IMR-90 (cell line): ENCODE measurements around the gene AFG3L2. TPM values are rescaled to one million over a fixed set of nuclear protein-coding genes. Genes with fewer than 3 reads are reported as not detected.
A peak's percentile ranks its signal among the peaks of the same experiment; 100 is the strongest.

ENCODE experiments used
- ATAC-seq: fragments of 200-7000 bp; cut with Tn5 transposase; 2 replicates; pipeline ENCODE4 v1.9.1; 2020; ENCODE audit warnings: low read depth, mild to moderate bottlenecking, moderate library complexity
- BruUV-seq: library from RNA; stranded (reverse); fragments of 400-500 nt; replicated peaks from 2 replicates; lab custom pipeline; 2021; lab: Mats Ljungman, UMichigan
- CTCF ChIA-PET: fragments of 300-600 bp; formaldehyde crosslinking; extraction: SDS; loops from one replicate; lab custom pipeline; 2021; ENCODE audit warnings: antibody characterized with exemption; lab: Yijun Ruan, JAX
- POLR2A ChIA-PET: fragments of 300-600 bp; sonication (Branson Sonifier 250); formaldehyde crosslinking; loops from one replicate; lab custom pipeline; 2022; ENCODE audit warnings: antibody characterized with exemption; ENCODE audit not compliant: unreplicated experiment; lab: Charles Lee
- DNase-seq: peaks from one replicate; pipeline ENCODE4 v3.0.0; 2013
- H2AFZ ChIP-seq: replicated peaks from 2 replicates; pipeline ENCODE3; 2013; ENCODE audit warnings: low read length, mild to moderate bottlenecking; ENCODE audit not compliant: poor library complexity
- H2AK5ac ChIP-seq: 2 replicates; pipeline ENCODE4 v1.6.1; 2013; ENCODE audit warnings: low read depth, low read length, inconsistent platforms
- H2AK9ac ChIP-seq: replicated peaks from 2 replicates; pipeline ENCODE3; 2013; ENCODE audit warnings: mild to moderate bottlenecking, low read depth, low read length, moderate library complexity; ENCODE audit not compliant: poor library complexity
- H2BK120ac ChIP-seq: 2 replicates; pipeline ENCODE4 v1.6.1; 2013; ENCODE audit warnings: low read depth, low read length, inconsistent platforms
- H2BK15ac ChIP-seq: 3 replicates; pipeline ENCODE4 v1.6.1; 2013; ENCODE audit warnings: low read depth, low read length, inconsistent platforms
- H2BK20ac ChIP-seq: 2 replicates; pipeline ENCODE4 v1.6.1; 2013; ENCODE audit warnings: low read depth, mild to moderate bottlenecking, inconsistent platforms, low read length, moderate library complexity
- H2BK5ac ChIP-seq: 2 replicates; pipeline ENCODE4 v1.6.1; 2013; ENCODE audit warnings: mild to moderate bottlenecking, low read depth, low read length, inconsistent platforms; ENCODE audit not compliant: poor library complexity, severe bottlenecking
- H3K14ac ChIP-seq: replicated peaks from 2 replicates; pipeline ENCODE4 v1.6.1; 2013; ENCODE audit warnings: low read depth, low read length, inconsistent platforms
- H3K18ac ChIP-seq: 2 replicates; pipeline ENCODE4 v1.6.1; 2013; ENCODE audit warnings: low read depth, low read length, control low read depth
- H3K23ac ChIP-seq: 2 replicates; pipeline ENCODE4 v1.6.1; 2013; ENCODE audit warnings: low read depth, low read length, inconsistent platforms
- H3K27ac ChIP-seq: 2 replicates; pipeline ENCODE4 v1.5.1; 2013; ENCODE audit warnings: mild to moderate bottlenecking, control low read depth, low read length; ENCODE audit not compliant: insufficient read depth
- H3K27me3 ChIP-seq: 2 replicates; pipeline ENCODE4 v1.6.1; 2013; ENCODE audit warnings: low read length; ENCODE audit not compliant: control insufficient read depth, insufficient read depth
- H3K36me3 ChIP-seq: 2 replicates; pipeline ENCODE4 v1.6.1; 2013; ENCODE audit warnings: low read length, mixed read lengths; ENCODE audit not compliant: control insufficient read depth, insufficient read depth
- H3K4ac ChIP-seq: 2 replicates; pipeline ENCODE4 v1.6.1; 2013; ENCODE audit warnings: low read depth, low read length, inconsistent platforms
- H3K4me1 ChIP-seq: 2 replicates; pipeline ENCODE4 v1.6.1; 2013; ENCODE audit warnings: low read length, mixed read lengths; ENCODE audit not compliant: control insufficient read depth, insufficient read depth
- H3K4me2 ChIP-seq: 2 replicates; pipeline ENCODE4 v1.6.1; 2013; ENCODE audit warnings: low read depth, mild to moderate bottlenecking, control low read depth, low read length, moderate library complexity
- H3K4me3 ChIP-seq: 2 replicates; pipeline ENCODE4 v1.5.1; 2013; ENCODE audit warnings: low read depth, mild to moderate bottlenecking, control low read depth, low read length, moderate library complexity; ENCODE audit not compliant: insufficient read depth
- H3K56ac ChIP-seq: 2 replicates; pipeline ENCODE4 v1.6.1; 2013; ENCODE audit warnings: low read length, inconsistent platforms; ENCODE audit not compliant: insufficient read depth; ENCODE audit errors: extremely low read depth
- H3K79me1 ChIP-seq, 2 experiments: 2 replicates each; pipeline ENCODE4 v1.6.1; 2013; ENCODE audit warnings: low read length in 2 of 2, inconsistent platforms in 1 of 2, low read depth in 1 of 2
- H3K9ac ChIP-seq: 2 replicates; pipeline ENCODE4 v1.6.1; 2013; ENCODE audit warnings: low read depth, low read length, control low read depth
- H3K9me1 ChIP-seq: 2 replicates; pipeline ENCODE4 v1.6.1; 2013; ENCODE audit warnings: low read length, inconsistent platforms; ENCODE audit not compliant: insufficient read depth
- H3K9me3 ChIP-seq: 2 replicates; pipeline ENCODE4 v1.6.1; 2013; ENCODE audit warnings: low read length; ENCODE audit not compliant: control insufficient read depth, insufficient read depth
- H4K20me1 ChIP-seq: 2 replicates; pipeline ENCODE4 v1.6.1; 2013; ENCODE audit warnings: low read length, inconsistent platforms; ENCODE audit not compliant: insufficient read depth
- H4K5ac ChIP-seq: 2 replicates; pipeline ENCODE4 v1.6.1; 2013; ENCODE audit warnings: mild to moderate bottlenecking, low read depth, low read length, control low read depth
- H4K8ac ChIP-seq, 2 experiments: 2 replicates each; pipeline ENCODE4 v1.6.1; 2013; ENCODE audit warnings: low read depth in 2 of 2, low read length in 2 of 2, control low read depth in 1 of 2, inconsistent platforms in 1 of 2
- H4K91ac ChIP-seq: 2 replicates; pipeline ENCODE4 v1.6.1; 2013; ENCODE audit warnings: low read depth, low read length, inconsistent platforms; ENCODE audit not compliant: insufficient read depth
- BHLHE40 ChIP-seq: fragments of 150-350 bp; IDR thresholded peaks from 2 replicates; pipeline ENCODE4 v1.6.1; 2016; ENCODE audit warnings: mild to moderate bottlenecking, low read depth, low read length
- CHD1 ChIP-seq: IDR thresholded peaks from 2 replicates; pipeline ENCODE4 v1.6.1; 2012; ENCODE audit warnings: low read depth, low read length, improper control_type of control experiment
- FOS ChIP-seq: fragments of 150-350 bp; IDR thresholded peaks from 2 replicates; pipeline ENCODE4 v1.6.1; 2016; ENCODE audit warnings: low read depth, low read length
- POLR2A ChIP-seq: IDR thresholded peaks from 2 replicates; pipeline ENCODE4 v1.6.1; 2012; ENCODE audit warnings: mild to moderate bottlenecking, low read depth, low read length
- RAD21 ChIP-seq: IDR thresholded peaks from 2 replicates; pipeline ENCODE4 v1.6.1; 2012; ENCODE audit warnings: low read length, improper control_type of control experiment
- WGBS, 2 experiments: methylation state at CpG; one replicate each; pipeline versions ENCODE4 v1.1.5 to v1.1.7; 2013; ENCODE audit warnings: missing lambda C conversion rate in 2 of 2; ENCODE audit not compliant: insufficient read length in 1 of 2; ENCODE audit errors: extremely low coverage in 2 of 2; 5-methylcytosine and 5-hydroxymethylcytosine counted together
- dilution Hi-C: fragments of 300-500 bp; cut with HindIII; formaldehyde crosslinking; loops from one replicate; pipeline ENCODE4 v1.14.3; 2018; ENCODE audit warnings: low sequenced_read_pairs; ENCODE audit not compliant: unreplicated experiment
- in situ Hi-C: fragments of 300-500 bp; cut with MboI; formaldehyde crosslinking; loops from 3 replicates; pipeline ENCODE4 v1.14.3; 2019; ENCODE audit warnings: low sequenced_read_pairs, inconsistent platforms, mixed read lengths
- intact Hi-C: fragments of 100-400 bp; cut with micrococcal nuclease; formaldehyde crosslinking; loops from 2 replicates; pipeline ENCODE4 v1.10.0; 2022
- polyA plus RNA-seq, 3 experiments: library from polyadenylated mRNA; depleted of rRNA; stranded (reverse); fragments of >200 nt; gene quantifications; 2 replicates each; pipeline ENCODE4 v1.2.3, GENCODE V29; 2012; ENCODE audit warnings: low replicate concordance in 1 of 3
- total RNA-seq: library from RNA; depleted of rRNA; stranded (reverse); fragments of >200 nt; gene quantifications from 2 replicates; pipeline ENCODE4 v1.2.3, GENCODE V29; 2012
- TF ChIP-seq, protein P1 (sequence below): conservative IDR thresholded peaks from 2 replicates; pipeline ENCODE4 v1.5.1; 2012; ENCODE audit warnings: mild to moderate bottlenecking, low read depth, low read length, improper control_type of control experiment

The AFG3L2 gene
- total and polyA plus RNA-seq, 2 of the 4 experiments (the other 2 are of a cell fraction): 26.9 to 37.6 TPM

DNA sequence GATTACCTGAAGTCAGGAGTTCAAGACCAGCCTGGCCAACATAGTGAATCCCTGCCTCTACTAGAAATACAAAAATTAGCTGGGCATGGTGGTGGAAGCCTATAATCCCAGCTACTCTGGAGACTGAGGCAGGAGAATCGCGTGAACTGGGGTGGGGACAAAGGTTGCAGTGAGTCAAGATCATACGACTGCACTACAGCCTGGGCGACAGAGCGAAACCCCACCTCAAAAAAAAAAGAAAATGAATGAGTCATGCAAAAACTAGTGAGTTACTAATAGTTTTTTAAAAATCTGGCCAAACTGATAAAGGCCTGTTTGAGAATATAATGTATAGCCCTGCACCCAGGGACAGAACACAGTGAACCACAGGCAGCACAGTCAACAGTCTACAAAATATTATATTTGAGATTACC, 17.5 kb downstream of the AFG3L2 start:
- peaks cover 17% of the 10 kb centered on the region for H3K9me1 ChIP-seq
- TF ChIP-seq, protein P1, sequence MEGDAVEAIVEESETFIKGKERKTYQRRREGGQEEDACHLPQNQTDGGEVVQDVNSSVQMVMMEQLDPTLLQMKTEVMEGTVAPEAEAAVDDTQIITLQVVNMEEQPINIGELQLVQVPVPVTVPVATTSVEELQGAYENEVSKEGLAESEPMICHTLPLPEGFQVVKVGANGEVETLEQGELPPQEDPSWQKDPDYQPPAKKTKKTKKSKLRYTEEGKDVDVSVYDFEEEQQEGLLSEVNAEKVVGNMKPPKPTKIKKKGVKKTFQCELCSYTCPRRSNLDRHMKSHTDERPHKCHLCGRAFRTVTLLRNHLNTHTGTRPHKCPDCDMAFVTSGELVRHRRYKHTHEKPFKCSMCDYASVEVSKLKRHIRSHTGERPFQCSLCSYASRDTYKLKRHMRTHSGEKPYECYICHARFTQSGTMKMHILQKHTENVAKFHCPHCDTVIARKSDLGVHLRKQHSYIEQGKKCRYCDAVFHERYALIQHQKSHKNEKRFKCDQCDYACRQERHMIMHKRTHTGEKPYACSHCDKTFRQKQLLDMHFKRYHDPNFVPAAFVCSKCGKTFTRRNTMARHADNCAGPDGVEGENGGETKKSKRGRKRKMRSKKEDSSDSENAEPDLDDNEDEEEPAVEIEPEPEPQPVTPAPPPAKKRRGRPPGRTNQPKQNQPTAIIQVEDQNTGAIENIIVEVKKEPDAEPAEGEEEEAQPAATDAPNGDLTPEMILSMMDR: no peak
- TF ChIP-seq FOS (peak; percentile 32; the same call in 1 of the 2 replicates), POLR2A (no peak), RAD21 (no peak), CHD1 (no peak), BHLHE40 (no peak)
- H3K36me3 ChIP-seq: peaks cover 38% of the 10 kb centered on the region
- ChIA-PET POLR2A (no interaction called here), CTCF (no interaction called here)
- H4K91ac ChIP-seq: no peak overlapping the region
- H2AK5ac ChIP-seq: no peak overlapping the region
- no TSS peak for BruUV-seq
- no peaks in the 10 kb centered on the region; the same call in 1 of the 2 replicates for H4K20me1 ChIP-seq
- H3K27ac ChIP-seq: no peak overlapping the region
- DNase-seq: peak; percentile 62
- intact Hi-C loops (no loop called here), dilution Hi-C loops (no loop called here), in situ Hi-C loops (no loop called here)
- no peak for ATAC-seq
- H2BK20ac ChIP-seq: no peak overlapping the region
- H3K9me3 ChIP-seq: no peaks in the 10 kb centered on the region
- H3K18ac ChIP-seq: no peak overlapping the region
- no peak overlapping the region for H3K4ac ChIP-seq
- H3K79me1 ChIP-seq: peaks cover 7 to 38% of the 10 kb centered on the region in 2 experiments; a peak in 3 of 4 replicates
- H2BK15ac ChIP-seq: no peak overlapping the region
- H3K27me3 ChIP-seq: no peaks in the 10 kb centered on the region
- no peak overlapping the region for H2AK9ac ChIP-seq
- no peak overlapping the region for H3K23ac ChIP-seq
- H4K5ac ChIP-seq: no peak overlapping the region
- no peak overlapping the region for H2BK5ac ChIP-seq
- H4K8ac ChIP-seq: no peak overlapping the region
- no peak overlapping the region for H3K4me2 ChIP-seq
- WGBS, 2 experiments: no CpG with 5 or more reads among the region's 5 CpGs
- no peak overlapping the region for H3K14ac ChIP-seq
- no peak overlapping the region for H3K56ac ChIP-seq
- no peaks in the 10 kb centered on the region for H3K4me1 ChIP-seq
- no peak overlapping the region for H3K4me3 ChIP-seq
- H2AFZ ChIP-seq: no peak overlapping the region
- H3K9ac ChIP-seq: no peak overlapping the region
- H2BK120ac ChIP-seq: no peak overlapping the region
